Measurements from ENCODE around the gene RAB31. TPM values are rescaled to one million over a fixed set of nuclear protein-coding genes. Genes with fewer than 3 reads are reported as not detected.

The RAB31 gene
- total RNA-seq, 1 experiment from 2014 or later = 32.9 TPM

GRCh38 chr18:9885170-9886004 lies 177.3 kb downstream of the RAB31 start, which contains the start of gene TXNDC2:
TXNDC2 (plus strand) TSS chr18:9885973; CDS start chr18:9886681, 708 bp downstream.
- H3K27me3 Mint-ChIP-seq (ENCODE audit: low read depth) = no peaks in the 10 kb centered on the region; the same call in 1 of the 2 replicates
- no peak within 1 kb of the TSS for H3K4me3 Mint-ChIP-seq
- ChIA-PET POLR2A (interaction anchor here (1.0 kb wide), 1 partner anchor 15 kb away, joined by 3 read pairs; no protein-coding TSS in a partner anchor), CTCF (no interaction called here)
- no peaks in the 10 kb centered on the region for H3K4me1 Mint-ChIP-seq
- no peaks in the 10 kb centered on the region for H3K36me3 Mint-ChIP-seq
- TF ChIP-seq ESRRA (CRISPR knock-in tag; IDR thresholded peaks at IDR 0.05; ENCODE audit: borderline replicate concordance) = no peak
- TF ChIP-seq JAZF1 (CRISPR knock-in tag; IDR thresholded peaks at IDR 0.05) = no peak
- TF ChIP-seq, protein P1, sequence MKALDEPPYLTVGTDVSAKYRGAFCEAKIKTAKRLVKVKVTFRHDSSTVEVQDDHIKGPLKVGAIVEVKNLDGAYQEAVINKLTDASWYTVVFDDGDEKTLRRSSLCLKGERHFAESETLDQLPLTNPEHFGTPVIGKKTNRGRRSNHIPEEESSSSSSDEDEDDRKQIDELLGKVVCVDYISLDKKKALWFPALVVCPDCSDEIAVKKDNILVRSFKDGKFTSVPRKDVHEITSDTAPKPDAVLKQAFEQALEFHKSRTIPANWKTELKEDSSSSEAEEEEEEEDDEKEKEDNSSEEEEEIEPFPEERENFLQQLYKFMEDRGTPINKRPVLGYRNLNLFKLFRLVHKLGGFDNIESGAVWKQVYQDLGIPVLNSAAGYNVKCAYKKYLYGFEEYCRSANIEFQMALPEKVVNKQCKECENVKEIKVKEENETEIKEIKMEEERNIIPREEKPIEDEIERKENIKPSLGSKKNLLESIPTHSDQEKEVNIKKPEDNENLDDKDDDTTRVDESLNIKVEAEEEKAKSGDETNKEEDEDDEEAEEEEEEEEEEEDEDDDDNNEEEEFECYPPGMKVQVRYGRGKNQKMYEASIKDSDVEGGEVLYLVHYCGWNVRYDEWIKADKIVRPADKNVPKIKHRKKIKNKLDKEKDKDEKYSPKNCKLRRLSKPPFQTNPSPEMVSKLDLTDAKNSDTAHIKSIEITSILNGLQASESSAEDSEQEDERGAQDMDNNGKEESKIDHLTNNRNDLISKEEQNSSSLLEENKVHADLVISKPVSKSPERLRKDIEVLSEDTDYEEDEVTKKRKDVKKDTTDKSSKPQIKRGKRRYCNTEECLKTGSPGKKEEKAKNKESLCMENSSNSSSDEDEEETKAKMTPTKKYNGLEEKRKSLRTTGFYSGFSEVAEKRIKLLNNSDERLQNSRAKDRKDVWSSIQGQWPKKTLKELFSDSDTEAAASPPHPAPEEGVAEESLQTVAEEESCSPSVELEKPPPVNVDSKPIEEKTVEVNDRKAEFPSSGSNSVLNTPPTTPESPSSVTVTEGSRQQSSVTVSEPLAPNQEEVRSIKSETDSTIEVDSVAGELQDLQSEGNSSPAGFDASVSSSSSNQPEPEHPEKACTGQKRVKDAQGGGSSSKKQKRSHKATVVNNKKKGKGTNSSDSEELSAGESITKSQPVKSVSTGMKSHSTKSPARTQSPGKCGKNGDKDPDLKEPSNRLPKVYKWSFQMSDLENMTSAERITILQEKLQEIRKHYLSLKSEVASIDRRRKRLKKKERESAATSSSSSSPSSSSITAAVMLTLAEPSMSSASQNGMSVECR (CRISPR knock-in tag; IDR thresholded peaks at IDR 0.05; ENCODE audit: borderline replicate concordance) = no peak
- TF ChIP-seq MYBL2 (CRISPR knock-in tag; IDR thresholded peaks at IDR 0.05) = no peak
- no peak for TF ChIP-seq TCF7 (CRISPR knock-in tag; IDR thresholded peaks at IDR 0.05; ENCODE audit: low read depth)
- no peak for TF ChIP-seq NR2C2 (CRISPR knock-in tag; IDR thresholded peaks at IDR 0.05)
- TF ChIP-seq, protein P2, sequence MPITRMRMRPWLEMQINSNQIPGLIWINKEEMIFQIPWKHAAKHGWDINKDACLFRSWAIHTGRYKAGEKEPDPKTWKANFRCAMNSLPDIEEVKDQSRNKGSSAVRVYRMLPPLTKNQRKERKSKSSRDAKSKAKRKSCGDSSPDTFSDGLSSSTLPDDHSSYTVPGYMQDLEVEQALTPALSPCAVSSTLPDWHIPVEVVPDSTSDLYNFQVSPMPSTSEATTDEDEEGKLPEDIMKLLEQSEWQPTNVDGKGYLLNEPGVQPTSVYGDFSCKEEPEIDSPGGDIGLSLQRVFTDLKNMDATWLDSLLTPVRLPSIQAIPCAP (CRISPR knock-in tag; IDR thresholded peaks at IDR 0.05) = no peak
- TF ChIP-seq ZNF138 (CRISPR knock-in tag; conservative IDR thresholded peaks at IDR 0.05) = no peak
- no peak for TF ChIP-seq ZNF671 (CRISPR knock-in tag; IDR thresholded peaks at IDR 0.05)
- no peak for TF ChIP-seq ETV6 (CRISPR knock-in tag; IDR thresholded peaks at IDR 0.05)
- TF ChIP-seq CREB1 (CRISPR knock-in tag; IDR thresholded peaks at IDR 0.05) = no peak
- no peak for TF ChIP-seq E2F4 (CRISPR knock-in tag; IDR thresholded peaks at IDR 0.05; ENCODE audit: borderline replicate concordance, low read depth)
- TF ChIP-seq GABPB1 (CRISPR knock-in tag; IDR thresholded peaks at IDR 0.05) = no peak
- no peak for TF ChIP-seq ZNF232 (CRISPR knock-in tag; IDR thresholded peaks at IDR 0.05)
- no peak for TF ChIP-seq FOXK1 (CRISPR knock-in tag; IDR thresholded peaks at IDR 0.05)
- no peak for TF ChIP-seq RORB (CRISPR knock-in tag; IDR thresholded peaks at IDR 0.05)
- TF ChIP-seq ZNF317 (CRISPR knock-in tag; IDR thresholded peaks at IDR 0.05; ENCODE audit: borderline replicate concordance, low read depth) = no peak
- no peak for TF ChIP-seq KAT7 (CRISPR knock-in tag; IDR thresholded peaks at IDR 0.05; ENCODE audit: borderline replicate concordance)
- H3K27ac Mint-ChIP-seq = no peak within 1 kb of the TSS
- no peak for ATAC-seq
- H3K9me3 Mint-ChIP-seq = peaks cover 8% of the 10 kb centered on the region
- no peak for DNase-seq (ENCODE audit: low spot score)

- H3K9me3 Mint-ChIP-seq = peaks cover 8% of the 10 kb centered on the region
- ChIA-PET CTCF (no interaction called here), POLR2A (interaction anchor here (1.0 kb wide), 1 partner anchor 16 kb away, joined by 3 read pairs; no protein-coding TSS in a partner anchor)
- H3K4me3 Mint-ChIP-seq = no peak overlapping the region
- ATAC-seq = no peak
- DNase-seq (ENCODE audit: low spot score) = no peak
- H3K27ac Mint-ChIP-seq = no peak overlapping the region
- H3K4me1 Mint-ChIP-seq = no peaks in the 10 kb centered on the region
- no peaks in the 10 kb centered on the region for H3K36me3 Mint-ChIP-seq
- H3K27me3 Mint-ChIP-seq (ENCODE audit: low read depth) = no peaks in the 10 kb centered on the region; the same call in 1 of the 2 replicates
- TF ChIP-seq TCF7 (CRISPR knock-in tag; IDR thresholded peaks at IDR 0.05; ENCODE audit: low read depth) = no peak
- no peak for TF ChIP-seq E2F5 (CRISPR knock-in tag; IDR thresholded peaks at IDR 0.05)
- no peak for TF ChIP-seq CBFB (CRISPR knock-in tag; IDR thresholded peaks at IDR 0.05; ENCODE audit: low read depth)
- no peak for TF ChIP-seq GRHL2 (CRISPR knock-in tag; IDR thresholded peaks at IDR 0.05; ENCODE audit: insufficient replicate concordance, severe bottlenecking)
- no peak for TF ChIP-seq NFYB (CRISPR knock-in tag; conservative IDR thresholded peaks at IDR 0.05; ENCODE audit: low read depth)
- TF ChIP-seq, protein P3, sequence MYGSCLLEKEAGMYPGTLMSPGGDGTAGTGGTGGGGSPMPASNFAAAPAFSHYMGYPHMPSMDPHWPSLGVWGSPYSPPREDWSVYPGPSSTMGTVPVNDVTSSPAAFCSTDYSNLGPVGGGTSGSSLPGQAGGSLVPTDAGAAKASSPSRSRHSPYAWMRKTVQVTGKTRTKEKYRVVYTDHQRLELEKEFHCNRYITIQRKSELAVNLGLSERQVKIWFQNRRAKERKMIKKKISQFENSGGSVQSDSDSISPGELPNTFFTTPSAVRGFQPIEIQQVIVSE (CRISPR knock-in tag; IDR thresholded peaks at IDR 0.05; ENCODE audit: borderline replicate concordance) = no peak
- TF ChIP-seq FOXK1 (CRISPR knock-in tag; IDR thresholded peaks at IDR 0.05) = no peak
- no peak for TF ChIP-seq EMX1 (CRISPR knock-in tag; IDR thresholded peaks at IDR 0.05)
- TF ChIP-seq ZNF396 (CRISPR knock-in tag; IDR thresholded peaks at IDR 0.05; ENCODE audit: borderline replicate concordance) = no peak
- TF ChIP-seq FOXP4 (CRISPR knock-in tag; IDR thresholded peaks at IDR 0.05) = no peak
- no peak for TF ChIP-seq NR2C2 (CRISPR knock-in tag; IDR thresholded peaks at IDR 0.05)
These were observed 177.9 kb downstream of the RAB31 start for GRCh38 chr18:9886005-9886348.

Data from WTC11 (cell line).